Keratinocyte (primary cell): ENCODE measurements around the gene MGAM2. TPM values are rescaled to one million over a fixed set of nuclear protein-coding genes. Genes with fewer than 3 reads are reported as not detected.
A peak's percentile ranks its signal among the peaks of the same experiment; 100 is the strongest.

Experiments
- DNase-seq: peaks from one replicate; pipeline ENCODE4 v3.0.0-alpha.2; 2011; ENCODE audit warnings: low read depth, missing footprints, low spot score
- FAIRE-seq: peaks from 2 replicates; lab custom pipeline; 2011; peaks lifted over from hg19 to GRCh38; lab: Jason Lieb, UNC
- H2AFZ ChIP-seq: 2 replicates; pipeline ENCODE4 v1.6.0; 2012; ENCODE audit warnings: low read length, control low read depth, inconsistent platforms; ENCODE audit not compliant: control insufficient read depth
- H3K27ac ChIP-seq: 2 replicates; pipeline ENCODE4 v1.5.1; 2011; ENCODE audit warnings: low read length; ENCODE audit not compliant: control insufficient read depth, insufficient read depth
- H3K27me3 ChIP-seq: 3 replicates; pipeline ENCODE4 v1.6.0; 2011; ENCODE audit warnings: low read length; ENCODE audit not compliant: control insufficient read depth, insufficient read depth; ENCODE audit errors: extremely low read depth
- H3K36me3 ChIP-seq, 2 experiments: 2 replicates in 1 of 2; 3 replicates in 1 of 2; pipeline ENCODE4 v1.5.1; 2011; ENCODE audit warnings: low read length in 2 of 2, mild to moderate bottlenecking in 1 of 2; ENCODE audit not compliant: control insufficient read depth in 2 of 2, insufficient read depth in 2 of 2; ENCODE audit errors: extremely low read depth in 1 of 2
- H3K4me1 ChIP-seq: 3 replicates; pipeline ENCODE4 v1.5.1; 2011; ENCODE audit warnings: low read length; ENCODE audit not compliant: control insufficient read depth, insufficient read depth; ENCODE audit errors: extremely low read depth
- H3K4me2 ChIP-seq: 3 replicates; pipeline ENCODE4 v1.6.0; 2011; ENCODE audit warnings: low read depth, low read length; ENCODE audit not compliant: control insufficient read depth, insufficient read depth; ENCODE audit errors: extremely low read depth
- H3K4me3 ChIP-seq, 3 experiments: fragments of 200-600 bp in 1 of 3; sonication (generic) in 1 of 3; 2 replicates in 2 of 3; 3 replicates in 1 of 3; pipeline ENCODE4 v1.5.1; 2011 to 2016; ENCODE audit warnings: low read length in 3 of 3, mild to moderate bottlenecking in 3 of 3, control low read depth in 2 of 3, inconsistent platforms in 1 of 3, low read depth in 1 of 3, mixed read lengths in 1 of 3, mixed run types in 1 of 3, moderate library complexity in 1 of 3; ENCODE audit not compliant: control insufficient read depth in 2 of 3, insufficient read depth in 2 of 3; ENCODE audit errors: extremely low read depth in 1 of 3
- H3K79me2 ChIP-seq: 2 replicates; pipeline ENCODE4 v1.6.0; 2012; ENCODE audit warnings: low read length; ENCODE audit not compliant: control insufficient read depth, insufficient read depth
- H3K9ac ChIP-seq: 3 replicates; pipeline ENCODE4 v1.6.0; 2011; ENCODE audit warnings: low read length; ENCODE audit not compliant: control insufficient read depth, insufficient read depth; ENCODE audit errors: extremely low read depth
- H3K9me1 ChIP-seq: 3 replicates; pipeline ENCODE4 v1.6.0; 2011; ENCODE audit warnings: low read length; ENCODE audit not compliant: control insufficient read depth, insufficient read depth; ENCODE audit errors: extremely low read depth
- H3K9me3 ChIP-seq: 2 replicates; pipeline ENCODE4 v1.5.1; 2012; ENCODE audit warnings: low read depth, low read length; ENCODE audit not compliant: control insufficient read depth
- H4K20me1 ChIP-seq: 3 replicates; pipeline ENCODE4 v1.6.0; 2011; ENCODE audit warnings: low read length; ENCODE audit not compliant: control insufficient read depth, insufficient read depth; ENCODE audit errors: extremely low read depth
- EZH2 ChIP-seq: IDR thresholded peaks from one replicate; pipeline ENCODE4 v1.6.1; 2012; ENCODE audit warnings: inconsistent platforms, mild to moderate bottlenecking, low read length, moderate library complexity
- dilution Hi-C: fragments of 300-500 bp; cut with MboI; formaldehyde crosslinking; loops from one replicate; pipeline ENCODE4 v1.7.0; 2020; ENCODE audit warnings: low sequenced_read_pairs; ENCODE audit not compliant: extremely low pct_ligation_motif_present
- polyA plus RNA-seq, 5 experiments: library from polyadenylated mRNA; depleted of rRNA in 3 of 5; stranded (reverse) in 3 of 5; stranded (forward) in 1 of 5; unstranded in 1 of 5; fragments of >200 nt; gene quantifications; 1 replicate in 1 of 5; 2 replicates in 3 of 5; 3 replicates in 1 of 5; pipeline versions ENCODE4 v1.2.1 to v1.2.3, GENCODE V29; 2011 to 2012; ENCODE audit warnings: missing spikeins in 2 of 5, low read depth in 1 of 5, low replicate concordance in 1 of 5
- TF ChIP-seq, protein P1 (sequence below), 3 experiments: IDR thresholded peaks in 1 of 3; conservative IDR thresholded peaks in 1 of 3; optimal IDR thresholded peaks in 1 of 3; 2 replicates in 2 of 3; 3 replicates in 1 of 3; pipeline versions ENCODE3 to v1.5.1; 2011; ENCODE audit warnings: low read length in 3 of 3, mild to moderate bottlenecking in 3 of 3, moderate library complexity in 2 of 3, control low read depth in 1 of 3, inconsistent platforms in 1 of 3; ENCODE audit not compliant: insufficient read depth in 2 of 3; ENCODE audit errors: extremely low read depth in 1 of 3

MGAM2 gene
- polyA plus RNA-seq, 1 donor (not counting 4 experiments of a cell fraction or from before 2014, with no cell fraction given) = 0.04 TPM

DNA sequence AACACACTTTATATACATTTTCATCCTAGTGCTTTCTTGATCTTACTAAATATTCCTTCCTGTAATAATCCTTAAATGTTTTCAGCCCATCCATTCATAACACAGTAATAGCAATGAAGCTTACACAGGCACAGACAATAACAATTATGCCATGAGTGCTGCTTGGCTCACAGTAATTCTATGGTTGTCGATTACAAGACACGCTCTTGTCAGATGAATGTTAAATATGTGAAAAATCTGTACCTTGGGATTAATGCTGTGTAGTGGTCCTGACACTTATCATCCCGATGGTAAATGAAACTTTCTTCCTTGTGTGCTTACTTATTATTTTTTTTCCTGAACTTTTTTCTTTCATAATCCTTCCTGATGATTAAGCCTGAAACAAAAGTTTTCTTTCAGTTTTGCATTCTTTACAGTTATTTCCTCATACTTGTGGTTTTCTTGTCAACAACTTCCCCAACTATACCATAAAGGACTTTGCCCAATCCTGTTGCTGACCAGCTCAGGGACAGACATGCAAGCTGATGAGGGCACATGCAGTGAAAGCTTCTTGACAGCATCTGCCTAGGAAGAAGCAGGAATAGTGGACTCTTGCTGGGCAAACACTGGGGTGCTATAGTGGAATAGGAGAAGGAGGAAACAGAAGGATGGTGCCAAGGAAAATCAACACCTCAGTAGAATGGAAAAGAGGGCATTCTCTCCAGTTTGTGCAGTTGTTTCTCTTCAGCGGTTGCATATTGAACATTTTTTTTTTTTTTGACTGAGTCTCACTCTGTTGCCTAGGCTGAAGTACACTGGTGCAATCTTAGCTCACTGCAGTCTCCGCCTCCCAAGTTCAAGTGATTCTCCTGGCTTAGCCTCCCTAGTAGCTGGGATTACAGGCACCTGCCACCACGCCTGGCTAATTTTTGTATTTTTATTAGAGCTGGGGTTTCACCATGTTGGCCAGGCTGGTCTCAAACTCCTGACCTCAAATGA is 6.7 kb upstream of the MGAM2 start:
- Histone ChIP-seq H4K20me1 (no peaks in the 10 kb centered on the region), H3K9ac (no peak overlapping the region), H2AFZ (peak overlapping the region; percentile 75), H3K79me2 (no peaks in the 10 kb centered on the region), H3K4me3 (peak overlapping the region in 2 of 3 experiments; percentile 16 to 55), H3K9me1 (no peaks in the 10 kb centered on the region), H3K27ac (peak overlapping the region; percentile 10), H3K36me3 (no peaks in the 10 kb centered on the region), H3K4me2 (peak overlapping the region; percentile 81), H3K27me3 (no peaks in the 10 kb centered on the region), H3K9me3 (no peaks in the 10 kb centered on the region), H3K4me1 (peaks cover 9% of the 10 kb centered on the region)
- TF ChIP-seq, protein P1, sequence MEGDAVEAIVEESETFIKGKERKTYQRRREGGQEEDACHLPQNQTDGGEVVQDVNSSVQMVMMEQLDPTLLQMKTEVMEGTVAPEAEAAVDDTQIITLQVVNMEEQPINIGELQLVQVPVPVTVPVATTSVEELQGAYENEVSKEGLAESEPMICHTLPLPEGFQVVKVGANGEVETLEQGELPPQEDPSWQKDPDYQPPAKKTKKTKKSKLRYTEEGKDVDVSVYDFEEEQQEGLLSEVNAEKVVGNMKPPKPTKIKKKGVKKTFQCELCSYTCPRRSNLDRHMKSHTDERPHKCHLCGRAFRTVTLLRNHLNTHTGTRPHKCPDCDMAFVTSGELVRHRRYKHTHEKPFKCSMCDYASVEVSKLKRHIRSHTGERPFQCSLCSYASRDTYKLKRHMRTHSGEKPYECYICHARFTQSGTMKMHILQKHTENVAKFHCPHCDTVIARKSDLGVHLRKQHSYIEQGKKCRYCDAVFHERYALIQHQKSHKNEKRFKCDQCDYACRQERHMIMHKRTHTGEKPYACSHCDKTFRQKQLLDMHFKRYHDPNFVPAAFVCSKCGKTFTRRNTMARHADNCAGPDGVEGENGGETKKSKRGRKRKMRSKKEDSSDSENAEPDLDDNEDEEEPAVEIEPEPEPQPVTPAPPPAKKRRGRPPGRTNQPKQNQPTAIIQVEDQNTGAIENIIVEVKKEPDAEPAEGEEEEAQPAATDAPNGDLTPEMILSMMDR (optimal IDR thresholded peaks at IDR 0.05 in 1 of 3, IDR thresholded peaks at IDR 0.05 in 1 of 3, conservative IDR thresholded peaks at IDR 0.05 in 1 of 3; ENCODE audit: extremely low read depth in 1 of 3, insufficient read depth in 2 of 3, low read length in 3 of 3) = no peak
- no peak for TF ChIP-seq EZH2
- dilution Hi-C loops = no loop called here
- DNase-seq = peak; percentile 21
- peak; percentile 96 for FAIRE-seq

DNA sequence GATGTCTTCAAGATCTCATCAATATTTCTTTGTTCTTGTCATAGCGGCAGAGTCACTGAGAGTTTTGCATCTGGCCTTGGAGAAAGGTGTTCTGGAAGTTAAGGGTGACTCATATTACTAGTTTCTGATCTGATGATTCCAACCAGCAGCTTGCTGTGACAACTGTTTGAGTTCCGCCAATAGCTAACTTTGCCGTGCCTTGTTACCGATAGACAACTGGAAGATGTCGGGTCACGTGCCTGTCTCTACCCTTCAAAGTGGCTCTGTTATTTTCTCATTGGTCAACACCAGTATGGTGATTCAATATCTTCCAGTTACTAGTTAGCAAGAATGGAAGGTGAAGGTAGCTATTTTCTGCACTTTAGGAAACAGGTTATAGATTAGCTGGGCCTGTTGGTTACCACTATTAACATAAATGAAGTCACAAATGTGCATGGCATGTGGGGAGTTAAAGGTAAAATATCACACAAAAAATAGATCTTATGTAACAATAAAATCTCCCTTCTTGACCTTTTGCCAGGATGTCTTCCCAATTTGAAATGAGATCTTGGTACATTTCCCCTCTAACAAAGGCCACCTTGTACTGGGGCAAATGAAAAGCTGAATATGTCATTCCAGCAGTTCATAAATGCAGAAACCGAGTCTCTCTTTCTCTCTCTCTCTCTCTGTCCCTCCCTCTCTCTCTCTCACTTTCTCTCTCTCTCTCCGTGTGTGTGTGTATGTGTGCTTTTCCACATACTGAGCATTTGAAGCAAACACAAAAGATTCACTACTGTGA is 2.6 kb upstream of the MGAM2 start:
- H4K20me1 ChIP-seq = no peaks in the 10 kb centered on the region
- H3K9ac ChIP-seq = no peak overlapping the region
- peaks cover 9% of the 10 kb centered on the region for H3K4me1 ChIP-seq
- dilution Hi-C loops = no loop called here
- no peak overlapping the region for H3K4me3 ChIP-seq
- H3K27me3 ChIP-seq = no peaks in the 10 kb centered on the region
- no peak overlapping the region for H2AFZ ChIP-seq
- no peaks in the 10 kb centered on the region for H3K9me1 ChIP-seq
- TF ChIP-seq, protein P1 (optimal IDR thresholded peaks at IDR 0.05 in 1 of 3, IDR thresholded peaks at IDR 0.05 in 1 of 3, conservative IDR thresholded peaks at IDR 0.05 in 1 of 3; ENCODE audit: extremely low read depth in 1 of 3, insufficient read depth in 2 of 3, low read length in 3 of 3) = no peak
- TF ChIP-seq EZH2 = no peak
- no peak overlapping the region for H3K27ac ChIP-seq
- H3K36me3 ChIP-seq = no peaks in the 10 kb centered on the region
- no peak overlapping the region for H3K4me2 ChIP-seq
- DNase-seq (no peak), FAIRE-seq (no peak)
- H3K9me3 ChIP-seq = no peaks in the 10 kb centered on the region
- no peaks in the 10 kb centered on the region for H3K79me2 ChIP-seq
